ENCODE results near the gene FKBP6. TPM values are rescaled to one million over a fixed set of nuclear protein-coding genes. Genes with fewer than 3 reads are reported as not detected.
"Not testable (repeated sequence)": the region's sequence is repeated elsewhere in the genome, so short reads cannot be mapped to it uniquely, and the experiment has no call there.

Gene FKBP6, protein sequence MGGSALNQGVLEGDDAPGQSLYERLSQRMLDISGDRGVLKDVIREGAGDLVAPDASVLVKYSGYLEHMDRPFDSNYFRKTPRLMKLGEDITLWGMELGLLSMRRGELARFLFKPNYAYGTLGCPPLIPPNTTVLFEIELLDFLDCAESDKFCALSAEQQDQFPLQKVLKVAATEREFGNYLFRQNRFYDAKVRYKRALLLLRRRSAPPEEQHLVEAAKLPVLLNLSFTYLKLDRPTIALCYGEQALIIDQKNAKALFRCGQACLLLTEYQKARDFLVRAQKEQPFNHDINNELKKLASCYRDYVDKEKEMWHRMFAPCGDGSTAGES
- under 1 TPM in 1 of 5 experiments, not detected in 4; 0.24 TPM for total RNA-seq
- polyA plus RNA-seq = not detected
- total RNA-seq = not detected

DNA sequence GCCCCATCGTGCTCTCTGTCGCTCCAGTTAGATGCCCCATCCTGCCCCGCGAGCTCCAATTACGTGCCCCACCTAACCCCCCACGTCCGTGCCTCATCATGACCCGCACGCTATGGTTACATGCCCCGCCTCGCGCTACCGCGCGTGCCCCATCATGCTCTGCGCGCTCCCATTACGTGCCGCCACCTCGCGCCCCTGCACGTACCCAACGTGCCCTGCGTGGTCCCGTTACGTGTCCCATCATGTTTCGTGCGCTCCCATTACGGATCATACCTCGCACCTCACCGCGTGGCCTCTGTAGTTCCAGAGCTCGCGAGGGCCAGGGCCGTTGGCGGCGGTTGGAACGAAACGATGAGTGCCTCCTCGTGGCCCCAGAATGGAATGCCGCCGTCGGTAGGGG lies at the start of gene FKBP6, which contains the start of gene TRIM50:
Gene FKBP6, plus strand, starts transcription at position 240 of the 400 bp plus-strand sequence. CDS start 268 bp downstream, outside the sequence.
Gene TRIM50, minus strand, starts transcription at position 161 of the 400 bp plus-strand sequence. CDS start 3,295 bp downstream, outside the sequence.
- H3K27me3 Mint-ChIP-seq; CTCF ChIA-PET; POLR2A ChIA-PET; DNase-seq; H3K4me3 Mint-ChIP-seq; intact Hi-C loops (cut with micrococcal nuclease); H3K9me3 ChIP-seq (ENCODE audit: control insufficient read depth in 2 of 3, low read length in 3 of 3); H3K36me3 ChIP-seq (ENCODE audit: control insufficient read depth in 2 of 3, insufficient read depth in 3 of 3, low read length in 3 of 3); H3K9me3 Mint-ChIP-seq; ATAC-seq; H3K36me3 Mint-ChIP-seq; H3K27me3 ChIP-seq (ENCODE audit: control insufficient read depth in 2 of 2, insufficient read depth in 2 of 2, low read length in 2 of 2); H3K4me3 ChIP-seq (ENCODE audit: low read length); H3K4me1 ChIP-seq (ENCODE audit: control insufficient read depth in 2 of 2, insufficient read depth in 2 of 2, low read length in 2 of 2); H3K27ac ChIP-seq (ENCODE audit: low read depth, low read length): not testable (repeated sequence)
- H3K4me1 Mint-ChIP-seq = peaks cover 0 to 20% (median 13%) of the 10 kb centered on the region in 7 donors
- H3K27ac Mint-ChIP-seq = peak within 1 kb of the TSS in 3 of 9 donors; percentile 23 to 70 (median 53)

DNA sequence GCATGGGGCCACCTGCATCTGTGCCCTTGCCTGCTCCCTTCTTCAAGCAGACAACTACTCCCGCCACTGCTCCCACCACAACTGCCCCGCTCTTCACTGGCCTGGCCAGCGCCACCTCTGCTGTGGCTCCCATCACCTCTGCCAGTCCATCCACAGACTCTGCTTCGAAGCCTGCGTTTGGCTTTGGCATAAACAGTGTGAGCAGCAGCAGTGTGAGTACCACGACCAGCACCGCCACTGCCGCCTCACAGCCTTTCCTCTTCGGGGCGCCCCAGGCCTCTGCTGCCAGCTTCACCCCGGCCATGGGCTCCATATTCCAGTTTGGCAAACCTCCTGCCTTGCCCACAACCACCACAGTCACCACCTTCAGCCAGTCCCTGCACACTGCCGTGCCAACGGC lies 30.7 kb upstream of the FKBP6 start:
- H3K36me3 Mint-ChIP-seq; H3K4me1 Mint-ChIP-seq; POLR2A ChIA-PET; H3K4me3 ChIP-seq (ENCODE audit: low read length); DNase-seq; H3K36me3 ChIP-seq (ENCODE audit: control insufficient read depth in 2 of 3, insufficient read depth in 3 of 3, low read length in 3 of 3); CTCF ChIA-PET; H3K27ac ChIP-seq (ENCODE audit: low read depth, low read length); H3K27ac Mint-ChIP-seq; H3K27me3 Mint-ChIP-seq; H3K4me3 Mint-ChIP-seq; H3K9me3 ChIP-seq (ENCODE audit: control insufficient read depth in 2 of 3, low read length in 3 of 3); H3K4me1 ChIP-seq (ENCODE audit: control insufficient read depth in 2 of 2, insufficient read depth in 2 of 2, low read length in 2 of 2); H3K9me3 Mint-ChIP-seq; H3K27me3 ChIP-seq (ENCODE audit: control insufficient read depth in 2 of 2, insufficient read depth in 2 of 2, low read length in 2 of 2); intact Hi-C loops (cut with micrococcal nuclease): not testable (repeated sequence)
- peak; percentile 22 for ATAC-seq

DNA sequence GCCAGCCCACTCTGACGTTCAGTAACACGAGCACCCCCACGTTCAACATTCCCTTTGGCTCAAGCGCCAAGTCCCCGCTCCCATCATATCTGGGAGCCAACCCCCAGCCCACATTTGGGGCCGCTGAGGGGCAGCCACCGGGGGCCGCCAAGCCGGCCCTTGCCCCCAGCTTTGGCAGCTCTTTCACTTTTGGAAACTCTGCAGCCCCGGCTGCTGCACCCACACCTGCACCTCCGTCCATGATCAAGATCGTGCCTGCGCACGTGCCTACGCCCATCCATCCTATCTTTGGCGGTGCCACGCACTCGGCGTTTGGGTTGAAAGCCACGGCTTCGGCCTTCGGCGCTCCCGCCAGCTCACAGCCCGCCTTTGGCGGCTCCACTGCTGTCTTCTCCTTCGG lies 30.3 kb upstream of the FKBP6 start:
- H3K36me3 Mint-ChIP-seq; H3K27me3 Mint-ChIP-seq; H3K4me1 ChIP-seq (ENCODE audit: control insufficient read depth in 2 of 2, insufficient read depth in 2 of 2, low read length in 2 of 2); H3K36me3 ChIP-seq (ENCODE audit: control insufficient read depth in 2 of 3, insufficient read depth in 3 of 3, low read length in 3 of 3); intact Hi-C loops (cut with micrococcal nuclease); H3K9me3 ChIP-seq (ENCODE audit: control insufficient read depth in 2 of 3, low read length in 3 of 3); H3K4me3 ChIP-seq (ENCODE audit: low read length); H3K4me3 Mint-ChIP-seq; H3K9me3 Mint-ChIP-seq; H3K27me3 ChIP-seq (ENCODE audit: control insufficient read depth in 2 of 2, insufficient read depth in 2 of 2, low read length in 2 of 2); POLR2A ChIA-PET; H3K27ac ChIP-seq (ENCODE audit: low read depth, low read length); H3K27ac Mint-ChIP-seq; DNase-seq; CTCF ChIA-PET; H3K4me1 Mint-ChIP-seq; ATAC-seq: not testable (repeated sequence)

DNA sequence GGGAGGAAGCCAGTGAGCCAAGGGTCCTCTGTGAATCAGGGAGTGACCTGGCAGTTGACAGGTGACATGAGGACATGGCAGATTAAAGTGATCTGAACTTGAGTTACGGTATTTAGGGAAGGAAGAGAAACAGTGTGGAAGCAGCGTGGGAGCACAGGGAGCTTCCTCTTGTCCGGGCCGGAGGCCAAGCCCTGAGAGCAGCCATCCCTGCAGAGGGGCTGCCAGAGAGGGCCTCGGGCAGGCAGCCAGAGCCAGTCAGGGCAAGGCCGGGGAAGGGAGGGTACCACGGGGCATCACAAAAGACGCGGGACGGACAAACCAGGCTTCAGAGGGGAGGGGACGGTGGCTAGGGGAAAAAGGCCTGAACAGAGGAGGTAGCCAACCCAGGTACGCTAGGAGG lies 28.1 kb upstream of the FKBP6 start:
- DNase-seq; H3K27me3 Mint-ChIP-seq; POLR2A ChIA-PET; H3K4me1 Mint-ChIP-seq; CTCF ChIA-PET; H3K27me3 ChIP-seq (ENCODE audit: control insufficient read depth in 2 of 2, insufficient read depth in 2 of 2, low read length in 2 of 2); H3K27ac ChIP-seq (ENCODE audit: low read depth, low read length); intact Hi-C loops (cut with micrococcal nuclease); H3K9me3 ChIP-seq (ENCODE audit: control insufficient read depth in 2 of 3, low read length in 3 of 3); H3K4me3 ChIP-seq (ENCODE audit: low read length); H3K27ac Mint-ChIP-seq; ATAC-seq; H3K4me1 ChIP-seq (ENCODE audit: control insufficient read depth in 2 of 2, insufficient read depth in 2 of 2, low read length in 2 of 2); H3K9me3 Mint-ChIP-seq; H3K36me3 Mint-ChIP-seq; H3K4me3 Mint-ChIP-seq: not testable (repeated sequence)
- peaks cover 0 to 21% (median 4%) of the 10 kb centered on the region in 3 experiments for H3K36me3 ChIP-seq (ENCODE audit: control insufficient read depth in 2 of 3, insufficient read depth in 3 of 3, low read length in 3 of 3)

DNA sequence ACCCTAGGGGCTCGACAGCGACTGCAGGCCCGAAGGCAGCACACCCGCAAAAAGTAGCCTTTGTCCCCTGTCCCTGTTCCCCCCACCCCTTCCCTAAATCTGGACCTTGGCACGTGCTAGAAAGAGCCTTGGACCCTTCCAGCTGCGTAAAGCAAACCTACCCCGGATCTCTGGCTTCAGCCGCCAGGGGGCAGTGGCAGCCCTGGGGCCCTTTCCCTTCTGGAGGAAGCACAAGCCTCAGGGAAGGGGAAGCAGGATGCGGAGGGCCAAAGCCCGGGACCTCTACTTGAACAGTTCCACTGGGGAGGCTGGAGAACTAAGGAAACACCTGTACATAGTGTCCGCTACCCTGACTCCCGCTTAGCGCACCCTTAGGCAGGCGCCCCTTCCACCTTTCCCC lies 26.9 kb upstream of the FKBP6 start:
- H3K27ac Mint-ChIP-seq; H3K9me3 ChIP-seq (ENCODE audit: control insufficient read depth in 2 of 3, low read length in 3 of 3); H3K4me1 Mint-ChIP-seq; POLR2A ChIA-PET; H3K27me3 ChIP-seq (ENCODE audit: control insufficient read depth in 2 of 2, insufficient read depth in 2 of 2, low read length in 2 of 2); H3K27me3 Mint-ChIP-seq; H3K4me1 ChIP-seq (ENCODE audit: control insufficient read depth in 2 of 2, insufficient read depth in 2 of 2, low read length in 2 of 2); H3K27ac ChIP-seq (ENCODE audit: low read depth, low read length); H3K4me3 ChIP-seq (ENCODE audit: low read length); CTCF ChIA-PET; intact Hi-C loops (cut with micrococcal nuclease); H3K4me3 Mint-ChIP-seq; DNase-seq; ATAC-seq; H3K9me3 Mint-ChIP-seq: not testable (repeated sequence)
- H3K36me3 ChIP-seq (ENCODE audit: control insufficient read depth in 2 of 3, insufficient read depth in 3 of 3, low read length in 3 of 3) = peaks cover 0 to 30% (median 7%) of the 10 kb centered on the region in 3 experiments
- peaks cover 5 to 13% (median 8%) of the 10 kb centered on the region in 5 donors for H3K36me3 Mint-ChIP-seq

DNA sequence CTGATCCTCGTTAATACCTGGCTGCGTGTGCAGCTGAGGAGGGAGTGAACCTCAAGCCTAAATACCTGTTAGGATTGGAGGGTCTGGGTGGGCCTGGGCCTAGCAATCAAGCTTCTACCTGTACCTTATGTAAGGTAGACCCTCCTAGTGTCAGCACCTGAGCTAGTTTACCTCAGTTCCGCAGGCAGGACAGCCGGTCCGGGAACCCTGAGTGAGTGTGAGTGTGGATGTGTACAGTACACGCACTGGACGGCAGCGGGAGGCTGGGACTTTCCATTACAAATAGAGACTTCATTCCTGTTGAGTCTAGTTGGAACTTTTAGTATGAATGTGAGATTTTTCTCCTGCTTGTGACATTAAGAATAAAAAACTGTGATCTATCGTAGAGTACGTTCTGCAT lies 25.1 kb upstream of the FKBP6 start:
- Mint-ChIP-seq H3K36me3 (peaks cover 9 to 22% (median 14%) of the 10 kb centered on the region in 5 donors), H3K4me1 (peaks cover 13 to 22% (median 20%) of the 10 kb centered on the region in 7 donors)
- CTCF ChIA-PET; H3K9me3 Mint-ChIP-seq; ATAC-seq; H3K4me3 ChIP-seq (ENCODE audit: low read length); H3K9me3 ChIP-seq (ENCODE audit: control insufficient read depth in 2 of 3, low read length in 3 of 3); H3K27me3 ChIP-seq (ENCODE audit: control insufficient read depth in 2 of 2, insufficient read depth in 2 of 2, low read length in 2 of 2); H3K4me3 Mint-ChIP-seq; H3K27me3 Mint-ChIP-seq; POLR2A ChIA-PET; H3K27ac Mint-ChIP-seq; DNase-seq; intact Hi-C loops (cut with micrococcal nuclease); H3K27ac ChIP-seq (ENCODE audit: low read depth, low read length); H3K4me1 ChIP-seq (ENCODE audit: control insufficient read depth in 2 of 2, insufficient read depth in 2 of 2, low read length in 2 of 2): not testable (repeated sequence)
- H3K36me3 ChIP-seq (ENCODE audit: control insufficient read depth in 2 of 3, insufficient read depth in 3 of 3, low read length in 3 of 3) = peaks cover 0 to 46% (median 7%) of the 10 kb centered on the region in 3 experiments

DNA sequence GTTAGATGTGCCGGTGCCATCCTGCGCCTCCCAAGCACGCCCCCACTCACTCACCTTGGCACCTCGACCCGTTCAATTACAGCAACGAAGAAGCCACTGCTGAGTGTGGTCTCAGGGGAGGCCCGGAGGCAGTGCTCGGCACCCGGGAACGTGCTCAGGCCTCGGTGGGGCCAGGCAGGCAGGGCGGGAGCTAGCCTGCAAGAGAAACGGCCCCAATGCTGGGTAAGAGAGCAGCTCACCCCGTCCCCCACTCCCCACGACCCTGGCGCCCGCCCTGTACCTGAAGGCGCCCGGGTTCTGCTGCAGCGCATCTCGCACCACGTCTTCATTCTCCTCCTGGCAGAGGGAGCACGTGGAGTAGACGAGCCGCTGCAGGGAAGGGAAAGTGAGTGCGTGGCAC lies 24.4 kb upstream of the FKBP6 start:
- POLR2A ChIA-PET = no interaction called here
- H3K36me3 Mint-ChIP-seq = peaks cover 9 to 24% (median 14%) of the 10 kb centered on the region in 5 donors
- Histone ChIP-seq H3K4me3 (ENCODE audit: low read length) (no peak overlapping the region), H3K27me3 (ENCODE audit: control insufficient read depth in 2 of 2, insufficient read depth in 2 of 2, low read length in 2 of 2) (no peaks in the 10 kb centered on the region), H3K36me3 (ENCODE audit: control insufficient read depth in 2 of 3, insufficient read depth in 3 of 3, low read length in 3 of 3) (peaks cover 0 to 46% (median 7%) of the 10 kb centered on the region in 3 experiments), H3K27ac (ENCODE audit: low read depth, low read length) (no peak overlapping the region), H3K4me1 (ENCODE audit: control insufficient read depth in 2 of 2, insufficient read depth in 2 of 2, low read length in 2 of 2) (peaks cover 7 to 8% of the 10 kb centered on the region in 2 donors), H3K9me3 (ENCODE audit: control insufficient read depth in 2 of 3, low read length in 3 of 3) (no peaks in the 10 kb centered on the region)
- H3K4me3 Mint-ChIP-seq = no peak overlapping the region
- no peaks in the 10 kb centered on the region for H3K9me3 Mint-ChIP-seq
- intact Hi-C loops (cut with micrococcal nuclease) = no loop called here
- H3K27ac Mint-ChIP-seq = no peak overlapping the region
- H3K27me3 Mint-ChIP-seq = no peaks in the 10 kb centered on the region
- ATAC-seq = no peak
- peaks cover 15 to 29% (median 25%) of the 10 kb centered on the region in 7 donors for H3K4me1 Mint-ChIP-seq
- no peak for DNase-seq
- CTCF ChIA-PET = no interaction called here

Measured in naive thymus-derived CD4-positive, alpha-beta T cell (primary cell).